Subcutaneous adipose tissue (tissue), 4 donors: ENCODE results near the gene NDUFA3. TPM values are rescaled to one million over a fixed set of nuclear protein-coding genes. Genes with fewer than 3 reads are reported as not detected.

Source experiments
- total RNA-seq, 4 donors: library from RNA; depleted of rRNA; stranded (reverse); fragments of >200 nt; gene quantifications; one replicate each; pipeline ENCODE4 v1.1.0, GENCODE V29; 2016
- TF ChIP-seq, protein P1 (sequence below): fragments of 450-650 bp; IDR thresholded peaks from one replicate; pipeline ENCODE4 v1.5.1; 2016; ENCODE audit warnings: low read depth, mild to moderate bottlenecking, control low read depth, antibody characterized with exemption, moderate library complexity

The NDUFA3 gene
- 10 to 100 TPM in 3 of 4 donors, 1 to 10 TPM in 1; 9.5 to 89.8 (median 21.8) TPM for total RNA-seq

DNA sequence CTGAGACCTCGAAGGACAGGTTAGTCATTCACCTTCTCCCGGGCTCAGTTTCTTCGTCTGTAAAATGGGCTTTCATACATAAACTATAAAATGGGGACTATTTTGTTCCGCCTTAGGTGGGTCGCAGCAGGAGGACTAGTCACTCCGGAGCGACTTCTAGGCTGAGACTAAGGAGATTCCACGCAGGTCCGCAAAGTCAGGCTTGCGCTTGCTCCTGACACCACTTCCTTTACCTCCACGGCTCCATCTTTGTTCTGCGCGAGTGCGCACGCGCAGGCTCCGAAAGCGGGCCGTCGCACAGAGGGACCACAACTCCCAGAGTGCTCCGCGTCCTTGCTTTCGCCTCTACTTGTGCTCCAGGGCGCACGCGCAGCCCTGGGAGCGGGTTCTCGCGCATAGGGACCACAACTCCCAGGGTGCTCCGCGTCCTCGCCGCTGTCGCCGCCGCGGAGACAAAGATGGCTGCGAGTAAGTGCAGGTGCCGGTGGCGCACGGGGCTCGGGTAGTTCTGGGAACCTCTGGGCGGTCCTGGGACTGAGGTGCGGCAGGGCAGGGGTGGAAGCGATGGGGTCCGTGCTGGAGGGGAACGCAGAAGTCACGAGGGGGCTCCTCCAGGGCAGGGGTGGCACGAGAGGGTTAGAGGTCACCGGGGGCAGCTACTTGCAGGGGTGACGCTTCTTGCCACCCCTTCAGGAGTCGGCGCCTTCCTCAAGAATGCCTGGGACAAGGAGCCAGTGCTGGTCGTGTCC lies at the start of gene NDUFA3:
Gene NDUFA3, plus strand, starts transcription at position 435 of the 749 bp plus-strand sequence. Its CDS starts 24 bp downstream, at position 459.
- TF ChIP-seq, protein P1, sequence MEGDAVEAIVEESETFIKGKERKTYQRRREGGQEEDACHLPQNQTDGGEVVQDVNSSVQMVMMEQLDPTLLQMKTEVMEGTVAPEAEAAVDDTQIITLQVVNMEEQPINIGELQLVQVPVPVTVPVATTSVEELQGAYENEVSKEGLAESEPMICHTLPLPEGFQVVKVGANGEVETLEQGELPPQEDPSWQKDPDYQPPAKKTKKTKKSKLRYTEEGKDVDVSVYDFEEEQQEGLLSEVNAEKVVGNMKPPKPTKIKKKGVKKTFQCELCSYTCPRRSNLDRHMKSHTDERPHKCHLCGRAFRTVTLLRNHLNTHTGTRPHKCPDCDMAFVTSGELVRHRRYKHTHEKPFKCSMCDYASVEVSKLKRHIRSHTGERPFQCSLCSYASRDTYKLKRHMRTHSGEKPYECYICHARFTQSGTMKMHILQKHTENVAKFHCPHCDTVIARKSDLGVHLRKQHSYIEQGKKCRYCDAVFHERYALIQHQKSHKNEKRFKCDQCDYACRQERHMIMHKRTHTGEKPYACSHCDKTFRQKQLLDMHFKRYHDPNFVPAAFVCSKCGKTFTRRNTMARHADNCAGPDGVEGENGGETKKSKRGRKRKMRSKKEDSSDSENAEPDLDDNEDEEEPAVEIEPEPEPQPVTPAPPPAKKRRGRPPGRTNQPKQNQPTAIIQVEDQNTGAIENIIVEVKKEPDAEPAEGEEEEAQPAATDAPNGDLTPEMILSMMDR, result no peak

DNA sequence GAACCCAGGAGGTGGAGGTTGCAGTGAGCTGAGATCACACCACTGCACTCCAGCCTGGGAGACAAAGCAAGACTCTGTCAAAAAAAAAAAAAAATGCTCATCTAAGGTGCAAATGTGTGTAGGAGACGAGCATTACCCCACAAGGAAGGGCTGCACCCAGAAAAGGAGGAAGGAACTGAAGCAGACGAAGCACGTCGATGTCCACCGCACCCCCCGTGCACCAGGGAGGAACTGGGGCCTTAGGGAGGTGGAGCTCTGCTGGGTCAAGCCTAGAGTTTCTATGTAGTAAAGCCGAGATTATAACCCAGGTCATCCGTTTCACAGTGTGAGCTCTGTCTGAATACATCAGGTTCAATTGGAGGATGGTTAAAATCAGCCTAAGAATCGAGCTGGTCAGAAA lies 40.0 kb upstream of the NDUFA3 start:
- TF ChIP-seq, protein P1, result no peak

DNA sequence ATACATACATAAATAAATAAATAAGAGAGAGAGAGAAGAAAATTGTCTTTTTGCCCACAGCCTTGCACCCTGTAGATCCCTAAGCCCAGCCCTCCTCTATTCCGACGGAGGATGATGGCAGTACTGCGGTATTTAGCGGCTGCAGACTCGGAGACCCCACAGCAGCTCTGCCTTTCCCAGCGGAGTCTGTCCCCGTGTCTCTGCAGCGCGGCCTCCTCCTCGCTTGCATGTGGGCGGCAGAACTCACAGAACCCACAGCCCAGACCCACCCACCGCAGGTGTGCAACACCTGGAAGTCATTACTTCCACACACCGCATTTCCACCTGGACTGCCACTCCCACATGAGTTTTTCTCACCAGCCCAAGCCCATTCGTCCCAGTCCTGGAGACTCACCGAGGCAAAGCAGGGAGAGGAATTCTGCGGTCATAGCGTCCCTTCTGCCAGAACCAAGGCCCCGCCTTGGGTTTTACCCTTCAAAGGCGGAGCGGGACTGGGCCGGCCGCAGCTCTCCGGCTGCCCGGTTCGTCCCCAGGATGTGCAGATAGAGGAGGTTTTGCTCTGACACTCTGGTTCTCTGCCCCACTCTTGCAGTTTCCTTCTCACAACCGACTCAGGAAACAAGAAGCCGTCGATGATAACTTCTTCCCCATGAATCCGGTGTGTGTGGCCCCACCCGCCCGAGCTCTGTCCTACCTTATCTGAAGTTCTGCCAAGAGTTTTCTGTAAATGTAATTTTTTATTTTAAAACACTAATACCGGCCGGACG lies 39.1 kb upstream of the NDUFA3 start, which contains the start of gene VSTM1:
Gene VSTM1, minus strand, starts transcription at position 548 of the 767 bp plus-strand sequence. Its CDS starts 120 bp downstream, at position 428.
- TF ChIP-seq, protein P1, result no peak

DNA sequence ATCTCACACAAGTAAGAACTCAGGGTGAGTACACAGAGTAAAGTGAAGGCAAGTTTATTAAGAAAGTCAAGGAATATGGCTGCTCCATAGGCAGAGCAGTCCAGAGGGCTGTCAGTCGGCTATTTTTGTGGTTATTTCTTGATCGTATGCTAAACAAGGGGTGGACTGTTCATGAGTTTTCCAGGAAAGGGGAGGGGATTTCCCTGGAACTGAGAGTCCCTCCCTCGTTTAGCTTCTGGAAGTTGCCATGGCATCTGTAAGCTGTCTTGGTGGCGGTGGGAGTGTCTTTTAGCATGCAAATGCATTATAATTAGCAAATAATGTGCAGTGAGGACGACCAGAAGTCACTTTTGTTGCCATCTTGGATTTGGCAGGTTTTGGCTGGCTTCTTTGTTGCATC lies 33.2 kb upstream of the NDUFA3 start:
- TF ChIP-seq, protein P1, result no peak

DNA sequence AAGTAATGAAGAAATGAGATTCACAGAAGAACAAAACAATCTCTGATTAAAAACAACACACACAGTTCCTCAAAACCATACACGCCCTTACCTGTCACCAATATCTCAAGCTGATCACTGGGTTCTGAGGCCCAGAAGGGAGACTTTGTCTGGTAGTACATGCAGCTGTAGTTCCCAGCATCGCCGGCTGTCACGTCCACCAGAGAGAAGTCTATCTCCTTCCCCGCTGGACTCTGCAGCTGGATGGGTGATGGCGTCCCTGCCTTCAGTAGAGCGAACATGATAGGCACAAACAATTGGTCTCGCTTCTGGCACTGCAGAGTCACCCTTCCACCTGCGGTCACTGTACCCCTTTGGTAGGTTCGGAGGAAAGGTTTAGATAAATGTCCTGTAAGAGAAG lies 28.8 kb upstream of the NDUFA3 start:
- TF ChIP-seq, protein P1, result no peak

- TF ChIP-seq, protein P1, result no peak
These were observed 27.8 kb upstream of the NDUFA3 start for GRCh38 chr19:54074851-54075250.

- TF ChIP-seq, protein P1, result no peak
These were observed 25.3 kb upstream of the NDUFA3 start for GRCh38 chr19:54077334-54077733.
